ENCODE data around the gene CCL11. TPM values are rescaled to one million over a fixed set of nuclear protein-coding genes. Genes with fewer than 3 reads are reported as not detected.
A peak's percentile ranks its signal among the peaks of the same experiment; 100 is the strongest.

CCL11 gene
- total RNA-seq, result 10 to 100 TPM in 1 of 4 donors, 1 to 10 TPM in 1, not detected in 2; 2.3 to 23.1 TPM

GRCh38 chr17:34285286-34285792 lies at the start of gene CCL11:
Gene CCL11 (plus strand): TSS chr17:34285742. CDS start chr17:34285809, 67 bp downstream.
- TF ChIP-seq POLR2A (IDR thresholded peaks at IDR 0.05) (no peak), CTCF (IDR thresholded peaks at IDR 0.05) (no peak)
- Histone ChIP-seq H3K27ac (peak within 1 kb of the TSS in 2 of 4 donors; percentile 13 to 31), H3K27me3 (no peaks in the 10 kb centered on the region), H3K9me3 (no peaks in the 10 kb centered on the region), H3K4me1 (no peaks in the 10 kb centered on the region), H3K36me3 (no peaks in the 10 kb centered on the region), H3K4me3 (no peak within 1 kb of the TSS)
- no peak for DNase-seq

- Histone ChIP-seq H3K27me3 (no peaks in the 10 kb centered on the region), H3K4me1 (peaks cover 0 to 23% (median 0%) of the 10 kb centered on the region in 4 donors), H3K4me3 (no peak overlapping the region), H3K27ac (peak overlapping the region in 2 of 4 donors; percentile 46 to 55), H3K36me3 (no peaks in the 10 kb centered on the region), H3K9me3 (no peaks in the 10 kb centered on the region)
- TF ChIP-seq POLR2A (IDR thresholded peaks at IDR 0.05) (no peak), CTCF (IDR thresholded peaks at IDR 0.05) (no peak)
- no peak for DNase-seq
These were observed 49.2 kb upstream of the CCL11 start for GRCh38 chr17:34236281-34236892.

GRCh38 chr17:34237458-34237857 lies 48.1 kb upstream of the CCL11 start:
- H3K4me3 ChIP-seq, result no peak overlapping the region
- peaks cover 0 to 23% (median 0%) of the 10 kb centered on the region in 4 donors for H3K4me1 ChIP-seq
- H3K27me3 ChIP-seq, result no peaks in the 10 kb centered on the region
- H3K27ac ChIP-seq, result no peak overlapping the region
- DNase-seq, result no peak
- H3K36me3 ChIP-seq, result no peaks in the 10 kb centered on the region
- TF ChIP-seq CTCF (IDR thresholded peaks at IDR 0.05) (no peak), POLR2A (IDR thresholded peaks at IDR 0.05) (no peak)
- H3K9me3 ChIP-seq, result no peaks in the 10 kb centered on the region

- Histone ChIP-seq H3K27me3 (no peaks in the 10 kb centered on the region), H3K9me3 (no peaks in the 10 kb centered on the region), H3K4me1 (peaks cover 0 to 18% (median 7%) of the 10 kb centered on the region in 4 donors), H3K27ac (peak overlapping the region in 1 of 4 donors; percentile 5), H3K4me3 (no peak overlapping the region), H3K36me3 (no peaks in the 10 kb centered on the region)
- TF ChIP-seq POLR2A (IDR thresholded peaks at IDR 0.05) (no peak), CTCF (IDR thresholded peaks at IDR 0.05) (no peak)
- DNase-seq, result peak in 1 of 3 donors; percentile 56
These were observed 44.5 kb upstream of the CCL11 start for GRCh38 chr17:34241062-34241461.

GRCh38 chr17:34242587-34243363 lies 42.8 kb upstream of the CCL11 start:
- Histone ChIP-seq H3K4me1 (peaks cover 0 to 18% (median 7%) of the 10 kb centered on the region in 4 donors), H3K27ac (peak overlapping the region in 1 of 4 donors; percentile 54), H3K4me3 (no peak overlapping the region), H3K36me3 (no peaks in the 10 kb centered on the region), H3K27me3 (no peaks in the 10 kb centered on the region), H3K9me3 (no peaks in the 10 kb centered on the region)
- no peak for DNase-seq
- no peak for TF ChIP-seq POLR2A (IDR thresholded peaks at IDR 0.05)
- TF ChIP-seq CTCF (IDR thresholded peaks at IDR 0.05), result no peak

All from Peyer's patch (tissue), 4 donors.